HG03354 (cell line): Measurements from ENCODE around the gene SAP30L.

ENCODE experiments used
- ATAC-seq: cut with Tn5 transposase; IDR thresholded peaks from one replicate; pipeline ENCODE4 v1.9.1; 2021; ENCODE audit warnings: mild to moderate bottlenecking; ENCODE audit not compliant: unreplicated experiment, poor library complexity, severe bottlenecking

SAP30L gene

DNA sequence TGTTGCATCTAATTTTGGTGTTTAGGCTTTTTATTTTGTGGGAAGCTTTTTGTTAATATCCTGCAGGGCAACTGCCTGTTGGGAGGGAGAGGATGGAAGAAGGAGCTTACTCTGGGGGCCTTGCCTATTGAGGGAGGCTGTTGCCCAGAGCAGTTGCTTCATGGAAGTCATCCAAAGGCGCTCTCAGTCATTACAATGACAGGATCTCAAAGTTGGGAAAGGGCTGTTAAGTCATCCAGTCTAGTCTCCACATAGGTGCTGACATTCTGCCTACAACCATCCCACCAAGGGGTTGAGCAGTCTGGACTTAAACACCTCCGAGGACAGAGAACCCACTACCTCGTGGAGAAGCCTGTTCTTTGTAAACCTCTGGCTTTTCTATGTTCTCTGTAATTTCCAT lies 13.2 kb downstream of the SAP30L start:
- no peak for ATAC-seq

GRCh38 chr5:154460172-154460571 lies 14.4 kb downstream of the SAP30L start:
- no peak for ATAC-seq

DNA sequence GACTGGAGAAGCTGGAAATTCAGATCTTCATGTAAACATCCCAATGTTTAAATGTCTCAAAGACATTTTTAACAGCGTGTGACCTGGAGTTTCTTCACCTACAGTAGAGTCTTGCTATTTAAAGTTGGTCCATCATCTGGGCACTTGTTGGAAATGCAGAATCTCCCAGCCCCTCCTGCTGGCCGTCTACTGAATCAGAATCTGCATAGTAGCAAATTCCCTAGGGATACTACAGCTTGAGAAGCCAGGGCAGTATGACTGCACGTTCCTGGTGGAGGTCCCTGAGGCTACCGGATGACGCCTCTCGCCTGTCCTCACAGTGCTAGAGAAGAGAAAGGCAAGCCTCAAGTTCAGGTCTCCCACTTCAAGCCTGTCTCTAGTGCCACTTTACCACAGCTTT lies 15.7 kb downstream of the SAP30L start:
- ATAC-seq = no peak

DNA sequence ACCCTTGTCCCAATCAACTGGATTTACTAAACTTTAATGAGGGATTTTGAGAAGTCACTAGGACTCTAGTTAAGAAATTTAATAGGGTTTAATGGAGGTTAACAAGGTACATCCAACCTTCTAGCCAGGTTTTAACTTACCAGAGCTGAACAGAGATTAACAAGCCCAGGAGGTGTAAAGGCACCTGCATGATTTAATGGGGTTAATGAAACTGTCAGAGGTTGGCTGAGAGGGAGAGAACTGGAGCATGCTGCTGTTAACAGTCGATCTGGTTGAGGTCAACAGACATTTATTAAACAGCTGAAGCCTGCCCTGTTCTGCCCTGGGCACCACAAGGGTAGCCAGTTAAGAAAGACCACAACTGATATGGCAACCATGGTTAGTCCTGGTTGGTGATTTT lies 18.6 kb downstream of the SAP30L start:
- ATAC-seq = no peak

DNA sequence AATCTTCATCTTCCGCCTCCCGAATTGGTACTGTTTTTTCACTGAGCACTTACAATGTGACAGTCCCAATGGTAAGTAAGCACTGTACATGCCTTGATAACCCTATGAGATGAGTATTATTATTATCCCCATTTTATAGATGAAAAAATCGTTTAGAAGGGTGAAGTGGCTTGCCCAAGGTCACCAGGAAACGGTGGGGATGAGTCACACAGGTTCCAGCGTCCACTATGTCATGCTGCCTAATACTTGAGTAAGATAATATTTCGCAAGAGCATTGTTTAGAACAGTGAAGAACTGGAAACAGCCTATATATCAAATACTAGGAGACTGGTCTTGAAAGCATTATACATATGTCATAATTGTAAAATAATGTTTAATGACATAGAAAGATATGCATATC lies 19.4 kb downstream of the SAP30L start:
- no peak for ATAC-seq

- ATAC-seq = no peak
These were observed 20.4 kb downstream of the SAP30L start for GRCh38 chr5:154466147-154466546.

DNA sequence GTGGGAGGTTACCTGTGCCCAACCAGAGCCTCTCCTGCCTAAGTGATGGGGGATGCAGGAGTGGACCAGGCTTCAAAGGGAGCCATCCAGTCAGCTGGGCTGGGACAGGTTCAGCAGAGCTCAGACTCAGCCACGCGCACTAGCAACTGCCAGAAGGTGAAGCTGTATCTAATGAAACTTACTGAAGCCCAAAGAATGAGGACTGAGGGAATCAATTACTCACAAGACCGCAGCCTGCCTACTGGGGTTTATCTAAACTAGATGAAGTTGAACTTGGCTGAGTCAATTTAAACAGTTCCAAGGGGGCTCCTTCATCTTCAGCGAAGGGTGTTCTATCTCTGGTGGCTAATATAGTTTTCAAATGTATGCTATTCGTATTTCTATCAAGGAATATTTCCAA lies 20.9 kb downstream of the SAP30L start:
- no peak for ATAC-seq

DNA sequence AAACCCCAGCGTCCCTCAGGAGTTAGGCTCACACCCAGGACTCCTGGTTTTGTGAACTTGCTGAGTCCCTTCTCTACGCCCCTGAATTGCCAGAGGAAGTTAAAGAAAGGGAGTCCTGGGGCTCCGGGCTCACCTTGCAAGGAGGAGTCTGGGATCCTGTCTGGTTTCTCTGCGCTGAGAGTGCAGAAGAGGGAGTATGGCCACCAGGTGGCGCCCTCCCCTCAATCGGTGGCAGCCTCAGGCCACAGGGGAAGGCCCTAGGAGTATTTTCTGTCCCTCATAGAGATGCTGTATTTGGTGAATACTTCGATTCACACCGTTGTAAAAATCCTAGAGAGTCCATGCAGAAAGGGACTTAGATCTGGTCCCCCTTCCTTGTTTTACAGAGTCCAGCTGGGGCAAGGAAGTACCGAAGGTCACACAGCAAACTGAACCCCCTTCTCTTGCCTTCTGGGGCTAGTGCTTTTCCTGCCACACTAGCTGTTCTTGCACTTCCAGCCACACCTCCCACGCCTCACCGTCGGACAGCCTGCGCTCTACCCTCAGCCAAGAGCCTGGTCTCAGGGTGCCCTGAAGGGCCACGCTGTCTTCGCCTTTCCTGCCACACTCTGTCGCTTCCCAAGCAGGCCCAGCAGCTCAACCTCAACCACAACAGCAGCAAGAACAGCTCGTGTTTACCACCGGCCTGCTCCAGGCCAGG lies 22.0 kb downstream of the SAP30L start:
- peak; percentile 93 for ATAC-seq

DNA sequence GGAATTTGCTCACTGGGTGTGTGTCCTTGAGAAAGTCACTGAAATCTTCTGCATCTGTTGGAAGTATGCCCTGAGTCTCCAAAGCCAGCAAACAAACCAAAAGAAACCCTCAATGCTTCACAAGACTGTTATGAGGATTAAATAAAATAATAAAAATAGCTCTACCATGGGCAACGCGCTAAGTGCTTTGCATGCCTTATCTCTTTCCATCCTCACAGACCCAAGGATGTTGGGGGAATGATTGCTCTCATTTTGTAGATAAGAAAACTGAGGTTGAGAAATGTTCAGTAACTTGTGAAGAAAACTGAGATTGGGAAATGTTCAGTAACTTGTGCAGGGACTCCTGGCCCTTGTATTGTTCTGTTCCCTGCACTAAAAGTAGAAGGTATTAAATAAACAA lies 24.3 kb downstream of the SAP30L start:
- no peak for ATAC-seq

- ATAC-seq = no peak
These were observed 25.4 kb downstream of the SAP30L start for GRCh38 chr5:154470947-154471870.

- no peak for ATAC-seq
These were observed 27.2 kb downstream of the SAP30L start for GRCh38 chr5:154472871-154473580.

DNA sequence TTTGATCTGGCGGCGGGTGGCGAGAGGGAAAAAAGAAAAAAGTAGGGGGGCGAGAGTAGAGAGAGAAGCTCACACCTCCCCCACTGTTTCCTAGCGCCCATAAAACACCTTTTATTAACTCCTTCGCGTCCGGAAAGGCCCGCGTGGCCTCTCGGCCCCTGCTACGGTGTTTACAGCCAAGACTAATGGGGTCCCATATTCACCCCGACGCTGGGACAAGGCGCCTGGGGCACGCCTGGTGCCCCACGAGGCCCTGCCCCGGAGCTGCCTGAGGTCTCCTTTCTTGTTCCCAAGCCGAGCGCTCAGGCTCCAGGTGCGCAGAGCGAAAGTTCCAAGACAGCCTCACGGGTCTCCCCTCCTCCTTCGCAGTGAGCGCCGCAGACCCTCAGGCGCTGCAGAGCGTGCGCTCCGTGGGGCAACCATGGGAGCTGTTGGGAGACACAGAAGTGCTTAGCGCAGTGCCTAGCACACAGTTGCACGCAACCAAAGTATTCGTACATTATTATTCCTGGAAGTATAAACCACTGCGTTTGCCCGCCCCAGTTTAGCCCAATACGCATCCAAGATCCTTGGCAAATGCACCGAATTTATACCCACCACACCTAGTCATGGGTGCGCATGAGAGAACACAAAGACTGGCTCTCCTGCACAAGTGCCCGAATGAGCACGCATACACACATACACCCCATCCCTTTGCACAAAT lies 27.9 kb downstream of the SAP30L start:
- no peak for ATAC-seq

DNA sequence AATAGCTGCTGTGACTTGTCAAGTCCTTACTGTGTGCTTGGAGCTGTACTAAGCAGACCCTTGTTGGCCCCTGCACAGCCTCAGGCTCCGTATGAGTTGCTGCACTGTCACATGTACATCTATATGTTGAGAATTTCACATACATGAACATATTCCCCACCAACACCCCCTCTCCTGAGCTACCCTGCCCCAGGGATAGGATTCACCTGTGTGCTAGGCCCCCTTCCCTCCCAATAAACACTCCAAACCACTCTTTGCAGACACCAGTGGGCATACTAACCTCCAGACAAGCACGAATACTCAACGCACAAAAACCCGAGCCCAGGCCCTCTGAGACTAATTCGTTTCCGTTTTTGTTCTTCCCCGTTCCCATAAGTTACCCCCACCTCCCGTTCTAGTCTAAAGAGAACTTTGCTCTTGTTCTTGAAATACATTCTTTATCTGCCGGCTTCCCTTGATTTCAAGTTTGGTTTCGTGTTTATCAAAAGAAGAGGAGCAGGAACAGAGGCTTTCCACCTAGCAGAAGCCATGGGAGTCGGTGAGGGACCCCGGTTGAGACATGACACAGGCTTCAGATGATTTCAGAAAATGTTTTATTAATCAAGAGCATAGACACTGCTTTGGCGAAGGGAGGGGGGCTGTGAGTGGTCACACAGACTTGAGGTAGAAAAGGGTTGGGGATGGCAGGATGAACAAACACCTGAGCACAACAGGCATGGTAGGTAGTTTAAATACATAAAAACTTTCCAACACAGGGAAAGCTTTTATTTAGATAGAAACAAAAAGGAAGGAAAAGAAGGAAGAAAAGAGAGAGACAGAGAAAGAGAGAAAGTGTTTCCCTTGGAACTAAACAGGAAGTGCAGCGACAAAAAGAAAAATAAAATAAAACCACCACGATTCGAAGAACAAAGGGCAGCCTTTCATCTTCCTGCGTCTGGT lies 28.9 kb downstream of the SAP30L start:
- ATAC-seq = no peak

DNA sequence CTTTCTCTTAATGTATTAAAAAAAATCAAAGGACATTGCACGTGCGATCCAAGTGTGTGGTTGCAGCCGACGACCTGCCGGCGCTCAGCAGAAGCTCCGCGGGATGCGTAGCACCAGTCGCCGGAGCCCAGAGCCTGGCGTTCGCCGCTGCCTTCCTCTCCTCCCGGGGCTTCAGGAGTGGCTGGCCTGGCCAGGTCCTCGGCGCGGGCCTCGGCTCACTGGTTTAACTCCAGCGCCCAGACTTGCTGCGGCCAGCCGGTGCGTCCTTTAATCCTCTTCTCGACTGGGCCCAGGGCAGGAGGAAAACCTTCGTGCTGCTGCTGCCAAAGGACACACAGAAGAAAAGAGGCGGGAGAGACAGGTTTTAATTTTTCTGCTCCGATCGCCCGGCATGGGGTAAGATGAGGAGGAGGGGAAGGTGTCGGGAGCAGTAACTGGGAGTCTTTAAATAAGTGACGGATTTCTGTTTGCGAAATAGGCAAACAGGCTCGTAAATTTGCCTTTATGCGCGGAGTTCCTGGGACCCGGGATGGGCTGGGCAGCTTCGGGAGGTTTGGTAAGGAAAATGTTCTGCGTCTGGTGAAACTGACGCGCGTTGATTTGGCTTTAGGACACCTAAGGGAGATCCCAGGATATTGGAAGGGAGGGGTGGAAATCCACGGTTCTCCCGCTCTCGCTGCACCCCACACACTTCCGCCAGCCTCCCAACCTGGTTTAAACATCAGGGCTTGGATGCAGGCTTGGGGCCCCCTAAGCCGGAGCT lies 30.0 kb downstream of the SAP30L start:
- no peak for ATAC-seq

- no peak for ATAC-seq
These were observed 30.8 kb downstream of the SAP30L start for GRCh38 chr5:154476354-154477205.

DNA sequence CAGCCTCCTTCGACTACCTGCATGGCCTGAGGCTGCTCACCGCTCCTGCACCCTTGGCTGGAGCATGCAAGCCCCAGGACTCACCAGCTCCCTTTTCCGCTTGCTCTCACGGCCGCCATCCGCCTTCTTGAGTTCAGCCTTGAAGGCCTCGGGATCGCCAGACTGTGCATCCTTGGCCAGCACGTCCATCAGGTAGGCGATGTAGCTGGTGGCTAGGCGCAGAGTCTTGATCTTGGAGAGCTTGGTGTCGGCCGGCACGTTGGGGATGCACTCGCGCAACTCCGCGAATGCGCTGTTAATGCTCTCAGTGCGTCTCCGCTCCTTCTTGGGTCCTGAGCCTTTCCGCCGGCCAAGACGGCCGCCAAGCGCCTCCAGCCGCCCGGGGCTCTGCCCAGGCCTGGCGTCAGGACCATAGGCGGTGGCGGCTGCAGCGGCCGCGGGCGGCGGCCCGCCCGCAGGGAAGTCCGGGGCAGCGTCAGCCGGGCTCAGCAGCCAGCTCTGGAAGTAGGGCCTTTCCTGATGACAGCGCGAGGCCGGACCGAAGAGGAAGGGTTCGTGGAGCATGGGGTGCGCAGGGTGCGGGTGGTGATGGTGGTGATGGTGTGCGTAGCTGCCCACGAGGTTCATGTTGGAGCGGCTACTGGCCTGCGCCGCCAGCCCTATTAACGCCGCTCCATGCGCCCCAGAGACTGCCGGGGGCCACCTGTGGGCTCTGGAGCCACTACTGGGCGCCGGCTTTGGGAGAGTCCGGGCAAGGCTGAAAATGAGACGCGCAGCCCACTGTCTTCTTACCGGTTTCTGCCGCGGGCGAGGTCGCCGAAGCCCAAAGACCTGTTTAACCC lies 31.8 kb downstream of the SAP30L start:
- no peak for ATAC-seq

GRCh38 chr5:154478224-154478565 lies 32.4 kb downstream of the SAP30L start, which contains the start of gene HAND1:
HAND1 (minus strand) TSS chr5:154478227; CDS start chr5:154478008, 219 bp downstream.
- ATAC-seq = no peak
